IPS DF 6.9 (cell line): ENCODE results near the gene SLC17A2.

Experiments
- DNase-seq: peaks from one replicate; pipeline ENCODE4 v3.0.0-alpha.2; 2013; ENCODE audit warnings: low read depth, low spot score
- H3K27ac ChIP-seq: one replicate; pipeline ENCODE4 v1.5.1; 2013; ENCODE audit warnings: low read length, control low read depth
- H3K27me3 ChIP-seq: 2 replicates; pipeline ENCODE4 v1.6.1; 2013; ENCODE audit warnings: mild to moderate bottlenecking, low read length; ENCODE audit not compliant: control insufficient read depth, insufficient read depth
- H3K36me3 ChIP-seq: 2 replicates; pipeline ENCODE4 v1.6.1; 2013; ENCODE audit warnings: low read length; ENCODE audit not compliant: control insufficient read depth, insufficient read depth
- H3K4me1 ChIP-seq: 2 replicates; pipeline ENCODE4 v1.6.1; 2013; ENCODE audit warnings: low read length; ENCODE audit not compliant: control insufficient read depth, insufficient read depth
- H3K4me3 ChIP-seq: 2 replicates; pipeline ENCODE4 v1.5.1; 2013; ENCODE audit warnings: mild to moderate bottlenecking, low read length
- H3K9me3 ChIP-seq: 2 replicates; pipeline ENCODE4 v1.6.1; 2013; ENCODE audit warnings: low read length, inconsistent platforms; ENCODE audit not compliant: control insufficient read depth, insufficient read depth
- WGBS: extraction: QIAGEN DNeasy Blood & Tissue Kit; methylation state at CpG from one replicate; pipeline ENCODE4 v1.1.7; 2013; ENCODE audit warnings: mixed read lengths, missing lambda C conversion rate; ENCODE audit not compliant: insufficient read length, insufficient coverage; 5-methylcytosine and 5-hydroxymethylcytosine counted together

Gene SLC17A2

GRCh38 chr6:25930532-25931410, at the start of gene SLC17A2:
TSS of gene SLC17A2 (minus strand) at chr6:25930691. CDS start at chr6:25925796, 4,895 bp downstream.
- H3K27me3 ChIP-seq: no peaks in the 10 kb centered on the region
- no peaks in the 10 kb centered on the region for H3K4me1 ChIP-seq
- DNase-seq: no peak
- H3K4me3 ChIP-seq: no peak within 1 kb of the TSS
- H3K36me3 ChIP-seq: no peaks in the 10 kb centered on the region
- no peaks in the 10 kb centered on the region for H3K9me3 ChIP-seq
- H3K27ac ChIP-seq: no peak within 1 kb of the TSS
- no CpG with 5 or more reads among the region's 9 CpGs for WGBS

- DNase-seq: no peak
- no peaks in the 10 kb centered on the region for H3K27me3 ChIP-seq
- H3K4me3 ChIP-seq: no peak overlapping the region
- no peaks in the 10 kb centered on the region for H3K36me3 ChIP-seq
- no peak overlapping the region for H3K27ac ChIP-seq
- no peaks in the 10 kb centered on the region for H3K9me3 ChIP-seq
- no CpG with 5 or more reads among the region's 5 CpGs for WGBS
- H3K4me1 ChIP-seq: no peaks in the 10 kb centered on the region
Measured at GRCh38 chr6:25975923-25976560, 45.6 kb upstream of the SLC17A2 start.

GRCh38 chr6:25973923-25974555, 43.5 kb upstream of the SLC17A2 start:
- DNase-seq: no peak
- no peaks in the 10 kb centered on the region for H3K27me3 ChIP-seq
- no peaks in the 10 kb centered on the region for H3K9me3 ChIP-seq
- no peaks in the 10 kb centered on the region for H3K4me1 ChIP-seq
- H3K36me3 ChIP-seq: no peaks in the 10 kb centered on the region
- no peak overlapping the region for H3K4me3 ChIP-seq
- no peak overlapping the region for H3K27ac ChIP-seq
- no CpG with 5 or more reads among the region's 2 CpGs for WGBS

- WGBS: no CpG with 5 or more reads among the region's 5 CpGs
- H3K4me1 ChIP-seq: no peaks in the 10 kb centered on the region
- no peak overlapping the region for H3K27ac ChIP-seq
- no peak for DNase-seq
- H3K9me3 ChIP-seq: no peaks in the 10 kb centered on the region
- H3K36me3 ChIP-seq: no peaks in the 10 kb centered on the region
- H3K4me3 ChIP-seq: no peak overlapping the region
- no peaks in the 10 kb centered on the region for H3K27me3 ChIP-seq
Measured at GRCh38 chr6:25972902-25973301, 42.4 kb upstream of the SLC17A2 start.

- Histone ChIP-seq H3K27ac (no peak overlapping the region), H3K36me3 (no peaks in the 10 kb centered on the region), H3K27me3 (no peaks in the 10 kb centered on the region), H3K9me3 (no peaks in the 10 kb centered on the region), H3K4me1 (no peaks in the 10 kb centered on the region), H3K4me3 (no peak overlapping the region)
- DNase-seq: no peak
- WGBS: no CpG with 5 or more reads among the region's 1 CpG
Measured at GRCh38 chr6:25972128-25972527, 41.6 kb upstream of the SLC17A2 start.

- Histone ChIP-seq H3K36me3 (no peaks in the 10 kb centered on the region), H3K27ac (no peak overlapping the region), H3K4me1 (peaks cover 4% of the 10 kb centered on the region; the same call in 1 of the 2 replicates), H3K4me3 (no peak overlapping the region), H3K27me3 (no peaks in the 10 kb centered on the region), H3K9me3 (no peaks in the 10 kb centered on the region)
- no CpG with 5 or more reads among the region's 1 CpG for WGBS
- DNase-seq: no peak
Measured at GRCh38 chr6:25971187-25971821, 40.8 kb upstream of the SLC17A2 start.

- Histone ChIP-seq H3K4me3 (no peak overlapping the region), H3K27me3 (no peaks in the 10 kb centered on the region), H3K36me3 (no peaks in the 10 kb centered on the region), H3K9me3 (no peaks in the 10 kb centered on the region), H3K27ac (no peak overlapping the region), H3K4me1 (peaks cover 5% of the 10 kb centered on the region; the same call in 1 of the 2 replicates)
- no peak for DNase-seq
Measured at GRCh38 chr6:25968769-25969168, 38.3 kb upstream of the SLC17A2 start.

GRCh38 chr6:25966711-25967110, 36.2 kb upstream of the SLC17A2 start:
- H3K9me3 ChIP-seq: no peaks in the 10 kb centered on the region
- no peak overlapping the region for H3K4me3 ChIP-seq
- H3K36me3 ChIP-seq: no peaks in the 10 kb centered on the region
- H3K27ac ChIP-seq: no peak overlapping the region
- no peak for DNase-seq
- WGBS: no CpG with 5 or more reads among the region's 9 CpGs
- peaks cover 5% of the 10 kb centered on the region; the same call in 1 of the 2 replicates for H3K4me1 ChIP-seq
- no peaks in the 10 kb centered on the region for H3K27me3 ChIP-seq

- no peak overlapping the region for H3K4me3 ChIP-seq
- DNase-seq: no peak
- no peaks in the 10 kb centered on the region; the same call in 1 of the 2 replicates for H3K27me3 ChIP-seq
- no CpG with 5 or more reads among the region's 4 CpGs for WGBS
- peaks cover 7% of the 10 kb centered on the region; the same call in 1 of the 2 replicates for H3K4me1 ChIP-seq
- H3K36me3 ChIP-seq: no peaks in the 10 kb centered on the region
- H3K9me3 ChIP-seq: no peaks in the 10 kb centered on the region
- no peak overlapping the region for H3K27ac ChIP-seq
Measured at GRCh38 chr6:25965058-25965457, 34.6 kb upstream of the SLC17A2 start.
